OCI-M2 (cell line): ENCODE measurements around the gene ADAMTS3.
A peak's percentile ranks its signal among the peaks of the same experiment; 100 is the strongest.
"Not testable (repeated sequence)": the region's sequence is repeated elsewhere in the genome, so short reads cannot be mapped to it uniquely, and the experiment has no call there.

Source experiments
- DNase-seq: peaks from one replicate; lab custom pipeline; 2025; ENCODE audit not compliant: unreplicated experiment; lab: John Stamatoyannopoulos, UW

The ADAMTS3 gene

DNA sequence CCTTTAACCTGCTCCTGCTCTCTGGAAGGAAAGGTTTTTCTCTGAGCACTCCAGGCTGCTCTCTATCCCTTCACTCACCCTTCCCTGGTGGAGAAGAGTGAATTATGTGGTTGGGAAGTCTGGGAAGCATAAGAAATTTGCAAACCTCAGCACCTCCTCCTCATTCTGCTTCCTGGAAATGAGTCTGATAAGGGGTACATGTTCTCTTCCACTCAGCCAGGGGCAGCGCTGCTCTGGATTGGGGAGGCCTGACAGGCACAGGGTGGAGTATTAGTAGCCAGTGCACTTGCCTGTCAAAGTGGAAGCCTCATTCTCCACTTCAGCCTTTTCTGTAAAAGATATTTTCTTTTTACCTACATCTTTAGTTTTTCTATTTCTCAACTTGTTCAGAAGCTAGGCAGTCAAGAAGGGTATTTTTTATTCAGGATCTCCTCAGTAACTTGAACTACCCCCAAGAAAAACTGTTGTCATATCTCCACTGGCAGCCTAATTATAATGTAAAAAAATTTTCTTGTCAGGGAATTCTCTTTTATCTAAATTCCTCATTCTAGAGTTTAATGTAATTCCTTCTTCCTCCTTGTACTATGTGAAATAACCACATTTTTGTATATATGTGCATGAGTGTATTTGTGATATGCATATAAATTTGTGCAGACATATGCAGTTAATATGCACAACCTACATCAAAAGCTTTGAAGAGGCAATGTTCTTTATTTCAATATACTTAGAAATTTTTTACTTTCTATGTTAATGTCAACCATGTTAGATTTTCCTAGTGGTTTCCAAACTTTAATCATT, 15.3 kb downstream of the ADAMTS3 start:
- no peak for DNase-seq

DNA sequence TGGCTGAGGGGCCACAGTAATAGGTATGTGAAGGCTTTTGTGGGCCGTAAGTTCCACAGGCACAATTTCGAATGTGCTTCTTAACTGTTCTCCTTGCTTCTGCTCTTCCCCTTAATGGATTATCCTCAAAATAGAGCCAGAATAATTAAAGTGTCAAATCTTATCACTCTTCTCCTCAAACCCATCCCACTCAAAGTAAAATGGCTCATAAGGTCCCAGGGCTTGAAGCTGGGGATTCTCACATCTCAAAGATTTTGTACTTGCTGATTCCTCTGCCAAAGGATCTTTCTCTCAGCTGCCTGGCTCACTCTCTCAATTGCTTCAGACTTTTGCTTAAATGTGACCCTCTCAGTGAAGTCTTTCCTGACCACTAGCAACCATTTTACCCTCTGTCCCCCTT, 16.6 kb downstream of the ADAMTS3 start:
- DNase-seq: no peak

DNA sequence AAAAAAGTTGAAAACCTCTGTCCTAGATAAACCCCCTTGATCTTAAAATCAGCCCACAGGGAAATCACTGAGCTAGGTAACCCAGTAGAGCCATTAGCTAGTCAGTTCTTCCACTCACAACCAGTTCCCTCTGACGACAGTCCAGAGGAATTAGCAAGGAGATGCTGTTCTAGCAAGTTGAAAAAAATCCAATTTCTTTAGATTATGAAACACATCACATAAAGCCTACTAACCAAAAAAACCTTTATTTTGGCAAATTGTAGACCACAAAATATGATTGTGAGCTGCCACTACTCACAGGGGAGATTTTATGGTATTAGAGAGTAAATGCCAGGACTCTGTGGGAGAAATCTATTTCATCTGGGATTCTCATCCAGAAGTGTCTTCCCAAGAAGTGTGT, 22.6 kb downstream of the ADAMTS3 start:
- DNase-seq: no peak

DNA sequence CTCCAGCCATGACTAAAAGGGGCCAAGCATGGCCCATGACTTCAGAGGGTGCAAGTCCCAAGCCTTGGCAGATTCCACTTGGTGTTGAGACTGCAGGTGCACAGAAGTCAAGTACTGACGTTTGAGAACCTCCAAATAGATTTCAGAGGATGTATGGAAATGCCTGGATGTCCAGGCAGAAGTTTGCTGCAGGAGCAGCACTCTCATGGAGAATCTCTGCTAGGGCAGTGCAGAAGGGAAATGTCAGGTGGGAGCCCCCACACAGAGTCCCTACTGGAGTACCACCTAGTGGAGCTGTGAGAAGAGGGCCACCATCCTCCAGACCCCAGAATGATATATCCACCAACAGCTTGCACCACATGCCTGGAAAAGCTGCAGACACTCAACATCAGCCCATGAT, 28.3 kb downstream of the ADAMTS3 start:
- DNase-seq: not testable (repeated sequence)

DNA sequence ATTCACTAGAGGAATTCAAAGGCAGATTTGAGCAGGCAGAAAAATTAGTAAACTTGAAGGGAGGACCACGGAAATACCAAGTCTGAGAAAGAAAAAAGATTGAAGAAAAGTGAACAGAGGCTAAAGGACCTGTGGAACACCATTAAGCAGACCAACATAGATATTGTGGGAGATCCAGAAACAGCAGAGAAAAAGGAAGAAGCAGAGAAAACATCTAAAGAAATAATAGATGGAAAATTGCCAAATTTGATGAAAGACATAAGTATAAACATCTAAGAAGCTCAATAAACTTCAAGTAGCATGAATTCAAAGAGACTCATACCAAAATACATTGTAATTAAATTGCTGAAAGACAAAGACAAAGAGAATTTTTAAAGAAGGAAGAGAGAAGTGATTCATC, 31.0 kb downstream of the ADAMTS3 start:
- no peak for DNase-seq

DNA sequence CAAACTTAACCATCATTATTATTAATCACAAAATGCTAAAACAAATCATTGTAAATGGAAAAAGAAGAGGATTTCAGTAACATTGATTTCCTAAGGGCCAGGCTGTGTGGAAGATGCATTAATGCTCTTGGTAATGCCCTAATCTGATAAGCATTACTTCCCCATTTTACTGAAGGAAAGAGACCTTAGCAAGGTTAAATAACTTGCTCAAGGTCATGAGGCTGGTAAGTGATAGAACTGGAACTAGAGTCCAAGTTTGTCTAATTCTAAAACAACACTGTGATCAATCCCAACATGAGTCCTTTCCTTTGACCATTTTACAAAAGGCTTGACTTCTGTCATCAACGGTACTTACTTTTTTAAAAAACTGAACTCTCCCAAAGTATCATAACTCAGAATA, 32.6 kb downstream of the ADAMTS3 start:
- no peak for DNase-seq

DNA sequence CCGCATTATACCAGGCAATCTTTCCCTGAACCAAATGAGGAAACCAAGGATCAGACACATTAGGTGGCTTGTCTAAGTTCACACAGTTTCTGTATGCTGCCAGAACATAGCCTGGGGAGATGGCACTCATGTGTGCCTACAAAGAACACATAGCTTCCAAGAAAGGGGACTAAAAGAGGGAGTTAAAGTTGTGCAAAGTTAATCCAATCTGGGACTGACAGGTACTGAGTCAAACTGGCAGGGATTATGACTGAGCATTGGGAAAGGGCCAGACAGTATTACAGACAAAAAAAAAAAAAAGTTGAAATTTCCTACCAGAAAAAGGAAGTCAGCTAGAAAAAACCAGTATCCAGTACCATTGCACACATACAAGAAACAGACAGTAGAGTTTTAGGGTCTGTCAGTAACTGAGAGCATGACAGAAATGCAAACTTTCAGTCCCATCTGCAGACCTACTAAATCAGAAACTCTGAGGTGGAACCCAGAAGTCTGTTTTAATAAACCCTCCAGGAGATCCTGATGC, 37.2 kb downstream of the ADAMTS3 start:
- no peak for DNase-seq

DNA sequence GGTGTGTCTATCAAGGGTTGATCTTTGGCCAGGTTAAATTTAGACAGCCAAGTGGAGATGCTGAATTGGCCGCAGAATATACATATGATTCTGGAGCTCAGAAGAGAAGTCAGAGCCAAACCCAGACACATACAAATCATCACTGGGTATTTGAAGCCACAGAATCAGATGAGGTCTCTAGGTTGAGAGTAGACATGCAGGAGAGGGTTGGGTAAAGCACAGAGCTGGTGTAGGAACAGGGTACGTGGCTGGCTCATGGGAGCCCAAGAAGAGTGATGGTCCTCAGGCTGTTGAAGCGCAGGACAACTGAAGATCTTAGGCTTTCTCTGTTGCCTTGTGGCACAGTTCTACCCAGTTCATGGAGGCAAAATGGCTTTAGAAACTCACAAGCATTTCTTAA, 37.7 kb downstream of the ADAMTS3 start:
- DNase-seq: no peak

DNA sequence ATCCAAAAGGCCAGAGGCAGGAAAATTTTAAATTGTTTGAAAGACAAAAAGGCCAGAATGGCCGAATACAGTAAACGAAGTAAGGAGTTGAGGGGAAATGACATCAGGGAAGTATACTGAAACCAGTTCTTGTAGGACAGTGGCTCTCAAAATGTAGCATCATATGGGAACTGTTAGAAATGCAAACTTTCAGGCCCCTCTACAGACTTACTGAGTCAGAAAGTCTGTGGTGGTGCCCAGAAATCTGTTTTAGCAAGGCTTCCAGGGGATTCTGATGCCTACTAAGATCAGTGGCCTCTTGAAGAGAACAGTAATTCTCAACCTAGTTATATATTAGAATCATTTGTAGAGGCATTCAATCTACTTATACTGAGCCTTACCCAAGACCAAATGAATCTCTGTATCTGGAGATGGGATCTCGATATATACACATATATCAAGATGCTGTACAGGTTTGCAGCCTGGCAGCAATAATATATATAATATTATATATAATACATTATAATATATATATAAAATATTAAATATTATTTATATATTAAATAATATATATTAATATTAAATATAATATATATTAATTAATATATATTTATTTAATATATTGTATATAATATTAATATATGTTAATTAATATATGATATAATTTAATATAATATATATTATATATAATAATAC, 39.7 kb downstream of the ADAMTS3 start:
- no peak for DNase-seq

DNA sequence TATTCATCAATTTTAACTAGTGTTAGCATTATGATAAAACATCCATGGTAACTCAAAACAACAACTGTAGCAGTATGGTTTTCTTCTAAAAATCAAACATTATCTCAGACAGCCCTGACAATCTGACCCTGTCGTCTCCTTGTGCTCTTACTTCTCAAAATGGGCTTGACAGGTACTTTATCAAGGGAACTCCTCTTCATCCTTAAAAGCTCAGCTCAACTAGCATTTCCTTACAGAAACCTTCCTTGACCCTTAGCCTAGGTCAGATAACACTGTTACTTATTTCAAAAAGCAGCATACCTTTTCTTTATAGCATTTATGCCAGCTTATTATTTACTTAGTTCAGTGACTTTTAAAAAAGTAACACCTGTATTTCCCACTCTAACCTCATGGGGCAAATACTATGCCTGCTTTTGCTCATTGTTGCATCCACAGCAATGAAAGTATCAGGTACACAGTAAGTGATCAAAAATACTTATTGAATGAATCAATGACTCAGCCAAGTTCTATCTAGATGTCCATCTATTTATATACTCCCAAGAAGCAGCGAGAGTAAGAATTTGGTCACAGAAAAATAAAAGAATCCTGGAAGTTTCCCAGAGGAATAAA, 41.9 kb downstream of the ADAMTS3 start:
- no peak for DNase-seq

DNA sequence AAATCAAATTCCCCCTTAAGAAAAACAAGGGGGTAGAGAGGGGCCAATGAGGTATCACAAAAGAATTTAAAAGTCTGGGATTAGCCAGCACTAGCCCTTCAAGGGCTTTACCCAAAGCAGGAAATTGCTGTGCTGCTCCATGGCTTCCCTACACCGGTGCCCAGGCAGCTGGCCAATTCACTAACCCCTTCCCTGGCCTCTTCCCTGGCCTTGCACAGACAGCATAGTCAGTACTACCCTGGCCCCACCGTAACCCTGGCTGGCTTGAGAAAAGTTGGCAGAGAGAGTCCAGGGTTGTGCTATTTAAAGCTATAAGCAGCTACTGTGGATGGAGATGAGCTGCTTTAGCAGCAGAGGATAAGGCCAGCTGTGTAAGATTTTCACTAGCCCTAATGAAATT, 43.1 kb downstream of the ADAMTS3 start:
- DNase-seq: no peak

DNA sequence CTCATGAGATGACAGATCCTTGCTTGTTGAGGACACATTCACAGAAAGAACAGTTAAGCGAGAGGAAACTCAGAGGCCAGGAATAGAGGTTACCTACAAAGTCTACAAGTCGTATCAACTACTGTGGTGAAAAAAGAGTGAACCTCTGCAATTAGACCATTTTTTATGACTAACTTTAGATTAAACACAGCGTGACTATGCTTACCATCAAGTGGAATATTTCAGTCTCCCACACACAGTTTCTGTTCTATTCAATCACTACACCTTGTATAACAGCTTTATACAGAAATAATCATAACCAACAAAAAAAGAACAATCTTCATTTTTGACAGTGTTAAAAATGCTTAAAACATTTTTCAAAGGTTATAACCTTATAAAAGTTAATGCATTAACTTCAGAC, 46.6 kb downstream of the ADAMTS3 start:
- no peak for DNase-seq

DNA sequence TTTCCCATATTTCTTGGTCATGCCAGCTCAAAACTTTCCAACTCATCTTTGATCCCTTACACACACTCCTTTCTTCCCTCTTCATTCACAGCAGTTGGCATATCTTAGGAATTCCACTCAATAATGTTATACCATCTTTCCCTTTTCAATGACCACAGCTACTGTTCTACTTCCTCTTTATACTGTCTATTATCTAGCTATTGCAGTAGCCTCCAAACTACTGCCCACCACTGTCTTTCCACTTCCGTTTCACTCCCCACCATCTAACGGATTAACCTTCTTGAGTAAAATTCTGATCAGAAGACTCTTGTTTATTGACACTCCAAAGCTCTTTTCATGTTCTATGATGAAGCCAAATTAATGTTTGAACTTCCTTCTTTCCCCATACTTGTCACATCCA, 55.8 kb downstream of the ADAMTS3 start:
- peak; percentile 37 for DNase-seq

DNA sequence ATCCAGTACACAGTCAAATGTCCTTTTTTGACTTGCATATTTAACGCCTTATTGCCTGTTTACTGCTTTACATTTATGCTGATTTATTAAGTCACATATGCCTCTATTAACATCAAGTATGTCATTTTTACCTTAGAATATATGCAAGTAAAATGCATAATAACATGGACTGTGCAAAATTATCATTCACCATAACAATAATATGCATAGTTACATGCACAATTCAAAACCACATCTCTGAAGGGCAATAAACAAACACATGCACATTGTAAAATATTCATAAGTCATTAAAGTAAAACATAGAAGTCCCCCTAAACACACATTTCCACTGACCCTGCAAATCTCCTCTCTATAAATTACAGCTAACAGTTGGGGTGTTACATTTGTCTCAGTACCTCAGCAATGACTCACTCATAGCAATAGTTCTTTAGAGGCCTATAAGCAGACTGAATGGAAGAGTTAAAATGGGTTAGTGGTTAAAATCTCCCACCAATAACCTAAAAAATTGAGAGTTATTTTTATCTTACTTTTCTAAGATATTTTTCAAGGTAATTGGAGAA, 61.1 kb downstream of the ADAMTS3 start:
- DNase-seq: no peak

DNA sequence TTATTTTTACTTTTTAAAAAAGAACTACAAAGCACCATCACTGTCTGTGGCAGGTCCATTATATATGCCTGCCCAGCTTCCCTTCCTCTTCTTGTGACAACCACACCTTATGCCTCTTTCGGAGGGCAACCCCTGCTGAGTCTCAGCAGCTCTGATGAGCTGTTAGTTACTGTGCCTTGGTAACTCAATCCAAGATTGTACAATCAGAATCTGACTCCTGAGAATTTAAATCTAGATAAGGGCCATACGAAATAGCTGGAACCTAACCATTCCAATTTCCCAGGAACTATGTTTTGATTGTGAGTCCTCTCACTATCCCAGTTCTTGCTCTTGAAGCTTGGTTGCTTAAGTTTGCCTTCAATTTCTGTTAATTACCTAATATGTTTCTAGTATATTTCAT, 61.9 kb downstream of the ADAMTS3 start:
- no peak for DNase-seq

DNA sequence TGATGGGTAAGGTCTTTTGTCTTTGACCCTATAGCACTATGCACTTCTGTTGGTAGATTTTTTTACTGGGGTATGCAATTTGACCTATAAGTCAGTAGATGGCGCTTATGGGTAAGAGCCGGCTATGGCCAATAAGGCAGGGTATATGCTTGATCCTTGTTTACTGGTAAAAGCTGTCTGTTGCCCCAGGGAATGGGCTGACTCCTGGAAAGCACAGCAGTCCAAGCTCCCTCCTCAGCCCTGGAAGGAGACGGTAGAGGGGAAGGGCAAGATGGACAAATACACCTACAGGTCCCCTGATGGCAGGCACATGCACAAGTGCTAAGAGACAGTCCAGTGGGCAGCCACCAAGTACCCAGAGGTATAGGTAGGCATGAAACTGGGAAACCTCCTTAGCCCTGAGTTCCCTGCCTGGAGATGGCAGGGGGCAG, 63.7 kb downstream of the ADAMTS3 start:
- DNase-seq: no peak

DNA sequence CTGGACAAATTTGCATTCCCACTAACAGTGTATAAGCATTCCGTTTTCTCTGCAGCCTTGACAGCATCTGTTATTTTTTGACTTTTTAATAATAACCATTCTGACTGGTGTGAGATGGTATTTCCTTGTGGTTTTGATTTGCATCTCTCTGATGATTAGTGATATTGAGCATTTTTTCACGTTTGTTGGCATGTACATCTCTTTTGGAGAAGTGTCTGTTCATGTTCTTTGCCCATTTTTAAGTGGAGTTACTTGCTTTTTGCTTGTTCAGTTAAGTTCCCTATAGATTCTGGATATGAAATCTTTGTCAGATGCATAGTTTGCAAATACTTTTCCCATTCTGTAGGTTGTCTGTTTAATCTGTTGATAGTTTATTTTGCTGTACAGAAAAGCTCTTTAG, 68.8 kb downstream of the ADAMTS3 start:
- no peak for DNase-seq

DNA sequence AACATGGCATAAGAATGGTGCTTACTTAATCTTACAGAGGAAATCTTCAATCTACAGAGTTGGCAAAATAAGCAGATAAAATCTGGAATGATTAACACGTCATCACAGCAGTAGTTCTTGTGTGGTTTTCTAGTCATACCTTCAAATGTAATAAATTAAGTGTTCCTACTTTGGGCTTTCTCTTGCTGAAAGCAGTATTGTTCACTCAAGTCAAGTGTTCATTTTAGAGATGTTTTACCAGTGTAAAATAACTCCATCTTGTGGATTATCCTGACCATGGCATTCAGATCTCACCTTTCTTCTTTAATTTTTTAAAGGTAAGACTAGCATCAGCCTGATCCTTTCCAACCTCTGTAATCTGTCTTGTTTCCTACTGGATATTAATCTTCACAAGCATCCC, 72.9 kb downstream of the ADAMTS3 start:
- DNase-seq: no peak

DNA sequence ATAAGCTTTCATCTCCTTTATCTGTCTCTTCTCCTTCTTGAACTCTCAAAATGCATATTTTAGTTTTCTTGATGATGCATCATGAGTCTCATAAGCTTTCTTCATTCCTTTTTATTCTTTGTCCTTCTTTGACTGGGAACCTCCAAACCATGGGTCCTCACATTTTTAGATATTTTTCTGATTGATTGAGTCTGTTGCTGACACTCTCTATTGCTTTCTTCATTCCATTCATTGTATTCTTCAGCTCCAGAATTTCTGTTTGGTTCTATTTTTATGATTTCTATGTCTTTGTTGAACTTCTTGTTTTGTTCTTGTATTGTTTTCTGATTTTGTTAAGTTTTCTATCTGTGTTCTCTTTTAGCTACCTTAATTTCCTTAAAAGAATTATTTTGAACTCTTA, 74.9 kb downstream of the ADAMTS3 start:
- no peak for DNase-seq

DNA sequence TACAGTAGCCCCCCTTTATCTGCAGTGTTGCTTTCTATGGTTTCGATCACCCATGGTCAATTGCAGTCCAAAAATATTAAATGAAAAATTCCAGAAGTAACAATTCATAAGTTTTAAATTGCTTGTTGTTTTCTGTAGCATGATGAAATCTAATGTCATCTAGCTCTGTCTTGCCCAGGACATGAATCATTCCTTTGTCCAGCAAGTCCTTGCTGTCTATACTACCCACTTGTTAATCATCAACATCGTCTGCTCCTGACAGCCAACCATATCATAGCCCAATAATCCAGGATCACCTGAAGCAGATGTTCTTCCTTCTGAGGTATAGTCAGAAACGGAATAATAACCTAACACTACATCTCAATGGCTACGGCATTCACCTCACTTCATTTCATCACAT, 79.8 kb downstream of the ADAMTS3 start:
- no peak for DNase-seq

DNA sequence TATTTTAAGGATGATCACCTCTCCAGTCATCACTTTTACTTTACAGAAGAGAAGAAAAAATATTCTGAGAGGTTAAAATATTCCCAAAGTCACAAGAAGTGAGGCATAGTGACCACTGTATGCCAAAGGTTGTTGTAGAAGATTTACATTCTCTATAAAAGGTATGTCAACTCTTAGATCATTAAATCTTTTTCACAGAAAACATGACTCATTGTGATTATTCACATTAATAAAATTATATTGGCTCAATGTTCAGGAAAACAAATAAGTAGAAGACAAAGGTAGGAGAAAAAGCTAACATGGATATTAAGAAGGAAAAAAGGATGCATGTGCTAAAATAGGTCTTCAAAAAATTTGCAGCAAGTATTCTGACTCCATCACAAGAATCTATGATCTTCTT, 82.0 kb downstream of the ADAMTS3 start:
- no peak for DNase-seq

DNA sequence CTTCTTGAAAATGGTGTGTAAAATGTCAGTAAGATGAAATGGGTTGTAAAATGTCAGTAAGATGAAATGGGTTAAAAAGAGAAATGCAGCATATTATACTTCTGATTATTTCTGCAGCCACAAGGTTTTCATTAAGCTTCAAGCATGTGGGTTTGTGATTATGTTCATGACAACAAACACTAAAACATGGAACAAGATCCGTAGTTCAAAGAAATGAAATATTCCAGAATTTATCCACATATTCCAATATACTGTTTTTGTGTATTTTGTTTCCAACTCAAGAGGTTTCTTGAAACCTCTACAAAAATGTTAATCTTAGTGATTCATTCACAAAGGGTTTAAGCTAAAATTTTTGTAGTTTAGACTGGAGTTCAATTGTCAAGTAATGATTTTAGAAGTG, 84.0 kb downstream of the ADAMTS3 start:
- no peak for DNase-seq
